ENCODE data around the gene RAB8B.

The RAB8B gene

GRCh38 chr15:63188926-63189871 is at the start of gene RAB8B:
Gene RAB8B, plus strand, starts transcription at chr15:63189606. Its CDS starts 19 bp downstream, at chr15:63189625.
- peak; percentile 97 to 98 for DNase-seq (ENCODE audit: low read depth in 2 of 2)

GRCh38 chr15:63140936-63141335 is 48.5 kb upstream of the RAB8B start:
- DNase-seq (ENCODE audit: low read depth in 2 of 2): no peak

- DNase-seq (ENCODE audit: low read depth in 2 of 2): no peak
Observed at GRCh38 chr15:63145426-63145825, 44.0 kb upstream of the RAB8B start.

- no peak for DNase-seq (ENCODE audit: low read depth in 2 of 2)
Observed at GRCh38 chr15:63146684-63147083, 42.7 kb upstream of the RAB8B start.

GRCh38 chr15:63151665-63152064 is 37.7 kb upstream of the RAB8B start:
- no peak for DNase-seq (ENCODE audit: low read depth in 2 of 2)

GRCh38 chr15:63155486-63155885 is 33.9 kb upstream of the RAB8B start:
- DNase-seq (ENCODE audit: low read depth in 2 of 2): no peak

GRCh38 chr15:63156086-63156710 is 33.2 kb upstream of the RAB8B start:
- no peak for DNase-seq (ENCODE audit: low read depth in 2 of 2)

GRCh38 chr15:63156755-63157117 is 32.7 kb upstream of the RAB8B start:
- no peak for DNase-seq (ENCODE audit: low read depth in 2 of 2)

GRCh38 chr15:63157118-63157843 is 32.1 kb upstream of the RAB8B start, which contains the start of gene RPS27L:
Gene RPS27L, minus strand, starts transcription at chr15:63157477. Its CDS starts 72 bp downstream, at chr15:63157405.
- peak; percentile 71 to 78 for DNase-seq (ENCODE audit: low read depth in 2 of 2)

- no peak for DNase-seq (ENCODE audit: low read depth in 2 of 2)
Observed at GRCh38 chr15:63157891-63158431, 31.4 kb upstream of the RAB8B start.

- DNase-seq (ENCODE audit: low read depth in 2 of 2): no peak
Observed at GRCh38 chr15:63160638-63161037, 28.8 kb upstream of the RAB8B start.

GRCh38 chr15:63163217-63163616 is 26.2 kb upstream of the RAB8B start:
- DNase-seq (ENCODE audit: low read depth in 2 of 2): no peak

GRCh38 chr15:63165166-63165859 is 24.1 kb upstream of the RAB8B start:
- no peak for DNase-seq (ENCODE audit: low read depth in 2 of 2)

- DNase-seq (ENCODE audit: low read depth in 2 of 2): no peak
Observed at GRCh38 chr15:63166219-63166618, 23.2 kb upstream of the RAB8B start.

GRCh38 chr15:63169788-63170187 is 19.6 kb upstream of the RAB8B start:
- DNase-seq (ENCODE audit: low read depth in 2 of 2): no peak

GRCh38 chr15:63172376-63172775 is 17.0 kb upstream of the RAB8B start:
- no peak for DNase-seq (ENCODE audit: low read depth in 2 of 2)

GRCh38 chr15:63172851-63173451 is 16.5 kb upstream of the RAB8B start:
- no peak for DNase-seq (ENCODE audit: low read depth in 2 of 2)

GRCh38 chr15:63176302-63176701 is 13.1 kb upstream of the RAB8B start:
- no peak for DNase-seq (ENCODE audit: low read depth in 2 of 2)

GRCh38 chr15:63178034-63178433 is 11.4 kb upstream of the RAB8B start:
- DNase-seq (ENCODE audit: low read depth in 2 of 2): no peak

- no peak for DNase-seq (ENCODE audit: low read depth in 2 of 2)
Observed at GRCh38 chr15:63180746-63181145, 8.7 kb upstream of the RAB8B start.

- DNase-seq (ENCODE audit: low read depth in 2 of 2): no peak
Observed at GRCh38 chr15:63181648-63182047, 7.8 kb upstream of the RAB8B start.

All from activated CD8-positive, alpha-beta memory T cell treated with anti-CD3 and anti-CD28 coated beads for 4 hours (primary cell).